Cardiac fibroblast (primary cell): ENCODE results near the gene ELAC1.

Source experiments
- DNase-seq, 2 donors: peaks; one replicate each; pipeline versions ENCODE4 v3.0.0 to v3.0.0-alpha.2; 2010; ENCODE audit warnings: low read depth in 2 of 2
- H3K4me3 ChIP-seq, 2 donors: replicated peaks in 1 of 2; 1 replicate in 1 of 2; 2 replicates in 1 of 2; pipeline ENCODE4 v1.5.1; 2011; ENCODE audit warnings: low read depth in 2 of 2, low read length in 2 of 2, mild to moderate bottlenecking in 2 of 2, moderate library complexity in 1 of 2
- TF ChIP-seq, protein P1 (sequence below): IDR thresholded peaks from one replicate; pipeline ENCODE4 v1.5.1; 2011; ENCODE audit warnings: low read depth, mild to moderate bottlenecking, low read length, inconsistent platforms

ELAC1 gene

DNA sequence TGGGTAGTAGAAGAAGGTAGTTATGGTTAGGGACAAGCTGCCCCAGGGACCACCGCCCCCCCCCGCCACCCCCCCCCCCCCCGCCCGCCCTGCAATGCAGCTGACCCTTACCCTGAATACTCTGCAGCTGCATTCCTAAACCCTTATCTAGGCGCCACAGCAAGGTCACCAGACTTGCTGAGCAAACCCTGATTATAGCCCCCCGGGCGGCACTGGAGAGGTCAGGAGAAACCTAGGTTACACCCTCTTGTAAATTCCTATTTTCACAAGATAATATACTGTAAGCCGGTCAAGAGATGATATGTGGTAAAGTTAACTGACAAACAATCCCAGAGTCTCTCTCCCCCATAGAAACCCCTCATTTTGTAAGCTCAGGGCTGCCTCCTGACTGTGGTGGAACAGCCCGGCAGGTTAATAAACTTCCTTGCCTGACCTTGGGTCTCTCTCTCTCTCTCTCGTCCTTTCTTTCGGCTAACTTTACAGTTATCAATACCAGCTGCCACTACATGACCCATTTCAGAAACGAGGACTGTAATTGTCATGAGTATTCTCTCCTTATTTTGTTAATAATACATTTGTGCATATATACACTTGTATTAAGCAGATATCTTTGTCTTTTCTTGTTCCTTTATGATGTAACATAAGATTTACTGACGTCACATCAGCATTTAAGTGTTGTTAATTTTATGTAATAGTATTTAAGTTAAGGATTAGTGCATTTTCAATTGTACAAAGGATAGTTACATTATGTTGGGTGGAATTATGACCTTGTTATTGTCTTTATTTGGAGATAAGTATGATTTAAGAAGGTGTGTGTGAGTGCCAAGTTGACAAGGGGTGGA, 39.3 kb downstream of the ELAC1 start:
- no peak for DNase-seq
- no peak overlapping the region for H3K4me3 ChIP-seq
- TF ChIP-seq, protein P1, sequence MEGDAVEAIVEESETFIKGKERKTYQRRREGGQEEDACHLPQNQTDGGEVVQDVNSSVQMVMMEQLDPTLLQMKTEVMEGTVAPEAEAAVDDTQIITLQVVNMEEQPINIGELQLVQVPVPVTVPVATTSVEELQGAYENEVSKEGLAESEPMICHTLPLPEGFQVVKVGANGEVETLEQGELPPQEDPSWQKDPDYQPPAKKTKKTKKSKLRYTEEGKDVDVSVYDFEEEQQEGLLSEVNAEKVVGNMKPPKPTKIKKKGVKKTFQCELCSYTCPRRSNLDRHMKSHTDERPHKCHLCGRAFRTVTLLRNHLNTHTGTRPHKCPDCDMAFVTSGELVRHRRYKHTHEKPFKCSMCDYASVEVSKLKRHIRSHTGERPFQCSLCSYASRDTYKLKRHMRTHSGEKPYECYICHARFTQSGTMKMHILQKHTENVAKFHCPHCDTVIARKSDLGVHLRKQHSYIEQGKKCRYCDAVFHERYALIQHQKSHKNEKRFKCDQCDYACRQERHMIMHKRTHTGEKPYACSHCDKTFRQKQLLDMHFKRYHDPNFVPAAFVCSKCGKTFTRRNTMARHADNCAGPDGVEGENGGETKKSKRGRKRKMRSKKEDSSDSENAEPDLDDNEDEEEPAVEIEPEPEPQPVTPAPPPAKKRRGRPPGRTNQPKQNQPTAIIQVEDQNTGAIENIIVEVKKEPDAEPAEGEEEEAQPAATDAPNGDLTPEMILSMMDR, result no peak

DNA sequence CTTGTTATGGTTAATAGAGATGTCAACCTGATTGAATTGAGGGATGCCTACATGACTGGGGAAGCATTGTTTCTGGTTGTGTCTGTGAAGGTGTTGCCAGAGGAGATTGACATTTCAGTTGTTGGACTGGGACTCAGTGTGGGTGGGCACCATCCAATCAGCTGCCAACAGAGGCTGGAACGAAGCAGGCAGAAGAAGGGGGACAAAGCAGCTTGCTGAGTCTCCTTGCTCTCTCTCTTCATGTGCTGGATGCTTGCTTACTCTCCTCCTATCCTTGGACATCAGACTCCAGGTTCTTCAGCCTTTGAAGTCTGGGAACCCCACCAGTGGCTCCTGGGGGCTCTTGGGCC, 39.9 kb downstream of the ELAC1 start:
- H3K4me3 ChIP-seq, result no peak overlapping the region
- TF ChIP-seq, protein P1, result no peak
- DNase-seq, result no peak

DNA sequence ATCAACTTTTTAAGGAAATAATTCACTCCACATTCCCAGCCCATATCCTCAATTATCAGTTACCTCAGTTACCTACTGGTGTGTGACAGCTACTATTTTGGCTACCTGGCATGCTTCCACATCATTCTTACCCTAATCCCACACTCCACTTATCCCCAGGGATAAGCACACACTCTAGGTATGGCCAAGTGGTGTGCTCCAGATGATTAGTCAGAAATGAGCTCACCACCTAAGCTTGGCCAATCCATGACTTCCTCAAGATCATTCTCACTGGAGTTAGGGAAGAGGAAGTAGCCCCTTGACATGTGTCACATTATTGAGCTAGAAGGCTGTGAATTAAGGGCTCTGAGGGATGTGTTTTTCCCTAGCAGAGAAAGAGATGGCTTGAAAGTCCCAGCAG, 41.2 kb downstream of the ELAC1 start:
- peak in 1 of 2 donors; percentile 55 for DNase-seq
- H3K4me3 ChIP-seq, result no peak overlapping the region
- TF ChIP-seq, protein P1, result no peak

DNA sequence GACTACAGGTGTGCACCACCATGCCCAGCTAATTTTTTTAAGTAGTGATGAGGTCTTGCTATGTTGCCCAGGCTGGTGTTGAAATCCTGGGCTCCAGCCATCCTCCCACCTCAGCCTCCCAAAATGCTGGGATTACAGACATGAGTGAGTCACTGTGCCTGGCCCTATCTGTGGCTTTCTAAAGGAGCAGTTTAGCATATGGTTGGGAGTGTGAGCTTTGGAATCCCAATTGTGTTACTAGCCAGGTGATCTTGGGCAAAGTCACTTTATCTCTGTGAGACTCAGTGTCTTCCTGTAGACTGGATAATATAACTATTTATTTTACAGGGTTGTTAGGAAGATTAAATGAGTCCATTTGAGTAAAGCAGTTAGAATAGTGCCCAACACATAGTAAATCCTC, 42.4 kb downstream of the ELAC1 start:
- H3K4me3 ChIP-seq, result no peak overlapping the region
- TF ChIP-seq, protein P1, result no peak
- no peak for DNase-seq

DNA sequence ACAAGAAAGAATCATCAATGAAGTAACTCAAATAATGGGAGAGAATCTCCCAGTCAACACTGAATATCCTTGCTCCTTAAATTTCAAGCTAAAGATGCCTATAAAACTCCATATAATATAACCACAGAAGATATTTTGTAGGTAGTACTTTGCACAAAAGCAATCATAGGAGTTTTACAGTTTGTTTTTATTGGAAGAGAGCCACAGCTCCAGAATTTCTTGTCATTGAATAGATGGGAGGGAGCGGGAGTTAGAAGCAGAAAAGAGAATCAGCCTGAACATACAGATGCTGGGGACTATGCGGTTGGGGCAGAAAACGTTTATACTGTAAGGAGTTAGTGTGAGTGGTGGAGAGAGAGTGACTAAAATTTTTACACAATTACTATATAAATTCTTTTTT, 43.9 kb downstream of the ELAC1 start:
- TF ChIP-seq, protein P1, result no peak
- H3K4me3 ChIP-seq, result no peak overlapping the region
- DNase-seq, result no peak

DNA sequence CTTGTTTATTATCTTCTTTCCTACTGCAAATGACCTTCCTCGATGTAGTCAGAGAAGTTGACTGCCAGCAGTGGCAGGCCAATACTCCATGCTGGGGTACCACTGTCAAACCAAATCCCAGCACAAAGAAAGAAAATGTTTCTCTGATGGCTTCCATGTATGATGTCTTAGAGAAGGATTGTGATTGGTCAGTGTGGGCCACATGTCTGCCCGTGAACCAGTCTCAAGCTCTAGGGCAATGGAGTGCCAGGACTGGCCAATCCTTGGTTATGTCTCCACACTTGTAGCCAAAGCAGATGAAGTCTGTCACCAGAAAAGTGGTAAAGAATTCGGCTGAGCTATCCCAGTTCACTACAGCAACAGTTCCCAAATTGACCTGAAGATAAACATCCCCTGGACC, 44.6 kb downstream of the ELAC1 start:
- DNase-seq, result no peak
- TF ChIP-seq, protein P1, result no peak
- H3K4me3 ChIP-seq, result no peak overlapping the region

DNA sequence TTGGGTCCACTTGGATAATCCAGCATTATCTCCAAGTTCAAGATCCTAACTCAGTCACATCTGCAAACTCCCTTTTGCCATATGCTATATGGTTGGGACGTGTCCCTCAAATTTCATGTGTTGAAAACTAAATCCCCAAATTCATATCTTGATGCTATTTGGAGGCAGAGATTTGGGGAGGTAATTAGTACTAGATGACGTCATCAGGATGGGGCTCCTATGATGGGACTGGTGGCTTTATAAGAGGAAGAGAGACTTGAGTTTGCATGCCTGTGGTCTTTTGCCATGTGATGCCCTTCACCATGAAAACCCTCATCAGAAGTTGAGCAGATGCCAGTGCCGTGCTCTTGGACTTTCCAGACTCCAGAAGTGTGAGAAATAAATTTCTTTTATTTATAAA, 45.4 kb downstream of the ELAC1 start:
- no peak for DNase-seq
- H3K4me3 ChIP-seq, result no peak overlapping the region
- TF ChIP-seq, protein P1, result no peak
